Anterior cingulate cortex (tissue), 58 donors: Measurements from ENCODE around the gene HOXD10.

Experiments used
- DNase-seq, 58 donors: peaks; one replicate each; lab custom pipeline; 2025; lab: John Stamatoyannopoulos, UW

Gene HOXD10

DNA sequence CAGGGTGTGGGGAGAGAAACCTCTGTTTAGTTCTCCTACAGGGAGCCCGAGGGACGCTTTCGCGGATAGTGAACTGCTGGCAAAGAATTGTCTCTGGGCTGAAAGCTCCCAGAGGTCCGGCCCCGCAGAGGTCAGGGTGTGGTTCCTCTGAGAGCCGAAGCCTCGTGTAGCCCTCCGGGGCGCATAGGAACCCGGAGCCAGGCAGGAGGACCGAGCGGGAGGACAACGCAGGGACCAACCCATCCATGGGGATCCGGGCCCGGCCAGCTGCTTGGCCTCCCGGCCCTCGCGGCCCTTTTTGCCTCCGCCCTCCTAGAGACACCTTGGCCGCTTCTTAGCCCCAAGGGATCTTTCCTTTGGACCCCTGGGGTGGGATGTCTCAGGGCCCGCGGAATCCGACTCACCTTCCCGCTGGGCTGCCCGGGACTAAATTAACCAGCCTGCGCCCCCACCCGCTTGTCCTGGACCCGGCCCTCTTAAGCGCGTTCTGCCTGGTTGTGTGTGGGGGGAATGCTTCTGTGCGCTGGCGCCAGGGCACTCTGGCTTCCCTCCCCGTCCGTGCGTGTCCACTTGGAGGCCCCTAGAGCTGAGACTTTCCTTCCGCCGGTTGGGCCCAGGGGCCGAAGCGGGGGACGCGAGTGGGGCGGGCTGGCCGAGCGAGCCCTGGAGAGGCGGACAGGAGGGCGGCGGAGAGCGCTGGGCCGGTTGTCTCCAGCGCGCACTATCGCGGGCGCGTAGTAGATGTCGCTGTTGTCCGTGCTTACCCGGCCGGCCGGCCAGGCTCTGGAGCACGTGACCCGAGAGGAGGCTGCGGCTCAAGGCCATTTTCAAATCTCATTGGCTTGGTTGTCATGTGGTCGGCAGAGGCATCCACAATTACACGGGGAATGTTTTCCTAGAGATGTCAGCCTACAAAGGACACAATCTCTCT, at the start of gene HOXD10:
Gene HOXD10, plus strand, starts transcription at position 896 of the 931 bp plus-strand sequence. CDS start 56 bp downstream, outside the sequence.
- DNase-seq: no peak

DNA sequence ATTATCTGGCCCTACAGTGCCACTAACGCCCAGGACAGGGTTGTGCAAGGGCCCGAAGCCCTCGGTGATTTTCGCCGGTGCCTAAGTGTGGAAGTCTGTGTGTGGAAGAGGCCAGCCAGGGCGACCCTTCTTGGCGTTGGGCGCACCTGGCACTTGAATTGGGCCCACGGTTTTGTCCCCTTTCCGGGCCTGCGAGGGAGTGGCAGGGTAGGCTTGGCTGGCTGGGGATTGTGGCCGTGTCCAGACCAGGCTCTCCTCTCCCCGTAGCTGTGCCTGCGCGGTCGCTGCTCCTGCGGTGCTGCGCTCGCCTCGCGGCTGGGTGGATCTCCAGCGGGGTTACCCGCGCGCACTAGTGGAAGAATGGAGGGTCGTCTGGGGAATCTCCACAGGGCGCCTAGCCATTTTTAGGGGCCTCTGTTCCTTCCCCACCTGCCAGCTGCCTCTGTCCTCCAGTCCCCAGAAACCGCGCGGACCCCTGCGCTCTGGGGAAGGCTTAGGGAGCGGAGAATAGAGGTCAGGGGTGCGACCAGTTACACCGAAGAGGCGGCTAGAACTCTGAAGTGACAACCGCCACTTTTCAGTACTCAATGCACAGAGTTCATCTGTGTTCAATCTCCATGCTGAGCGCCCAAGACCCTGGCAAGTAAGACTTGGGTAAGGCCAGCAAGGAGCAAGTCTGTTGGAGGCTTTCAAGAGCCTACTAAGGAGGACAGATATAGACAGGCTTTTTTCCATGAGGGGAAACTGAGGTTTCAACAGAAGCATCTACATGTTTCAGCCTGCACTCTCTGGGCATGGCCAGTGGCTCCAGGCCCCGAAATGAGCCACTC, 48.8 kb upstream of the HOXD10 start:
- no peak for DNase-seq

DNA sequence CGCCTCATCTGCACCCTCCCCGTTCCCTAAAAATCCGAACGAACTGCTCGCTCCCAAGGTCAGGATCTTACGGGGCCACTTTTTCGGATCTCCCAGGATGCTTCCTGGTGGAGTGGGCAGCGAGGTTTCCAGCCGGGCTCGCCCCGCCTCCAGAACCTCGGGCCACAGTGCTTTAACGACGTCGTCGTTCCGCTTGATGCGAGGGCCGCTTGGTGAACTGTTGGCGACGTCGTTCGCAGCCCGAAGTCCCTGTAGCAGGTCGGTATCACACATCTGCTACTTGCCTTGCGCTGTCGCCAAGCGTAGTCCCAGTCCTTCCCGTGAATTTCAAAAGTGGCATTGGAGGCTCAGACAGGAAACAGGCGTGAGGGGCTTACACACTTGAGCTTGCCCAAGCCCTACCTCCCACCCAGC, 48.2 kb upstream of the HOXD10 start:
- DNase-seq: no peak

DNA sequence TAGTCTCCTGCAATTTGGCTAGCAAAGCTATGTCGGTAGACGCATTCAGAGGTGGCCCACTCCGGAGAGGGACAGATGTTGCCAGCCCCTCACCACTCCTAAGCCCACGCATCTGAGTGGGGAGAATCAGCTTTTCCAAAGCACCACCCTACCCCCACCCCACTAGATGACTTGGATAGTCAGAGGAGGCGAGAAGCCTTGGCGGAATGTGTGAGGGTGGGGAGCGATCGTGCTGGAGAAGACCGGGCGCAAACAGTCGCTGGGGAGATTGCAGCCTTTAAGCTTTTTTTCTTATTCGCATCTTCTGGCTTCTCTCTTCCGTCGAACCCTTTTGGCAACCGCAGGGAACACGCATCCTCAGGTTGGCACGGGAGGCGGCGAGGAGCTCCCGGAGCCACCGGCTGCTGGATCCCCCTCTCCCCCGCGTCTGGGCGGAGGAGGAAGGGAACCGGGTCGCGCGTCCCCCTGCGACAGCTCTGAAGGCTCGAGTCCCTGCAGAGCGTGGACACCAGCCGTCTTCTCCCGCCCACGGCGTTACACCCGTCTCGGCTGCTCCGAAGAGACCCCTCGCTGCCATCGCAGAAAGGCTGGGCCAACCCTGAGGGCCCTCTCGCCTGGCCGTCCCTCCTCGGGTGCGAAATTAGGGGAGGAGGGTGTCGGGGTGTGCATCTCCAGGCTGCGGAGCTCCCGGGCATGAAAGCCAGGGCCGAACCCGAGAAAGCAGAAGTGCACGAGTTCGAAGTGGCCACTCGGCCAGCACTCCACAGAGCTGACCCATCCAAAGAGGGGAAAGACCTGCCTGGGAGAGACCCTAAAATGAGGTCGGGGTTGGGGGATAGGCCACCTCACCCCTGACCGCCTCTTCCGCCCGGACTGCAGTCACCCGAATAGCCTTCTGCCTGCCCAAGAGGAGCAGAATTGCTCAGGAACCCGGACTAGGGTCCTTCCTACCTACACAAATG, 45.0 kb upstream of the HOXD10 start:
- no peak for DNase-seq

DNA sequence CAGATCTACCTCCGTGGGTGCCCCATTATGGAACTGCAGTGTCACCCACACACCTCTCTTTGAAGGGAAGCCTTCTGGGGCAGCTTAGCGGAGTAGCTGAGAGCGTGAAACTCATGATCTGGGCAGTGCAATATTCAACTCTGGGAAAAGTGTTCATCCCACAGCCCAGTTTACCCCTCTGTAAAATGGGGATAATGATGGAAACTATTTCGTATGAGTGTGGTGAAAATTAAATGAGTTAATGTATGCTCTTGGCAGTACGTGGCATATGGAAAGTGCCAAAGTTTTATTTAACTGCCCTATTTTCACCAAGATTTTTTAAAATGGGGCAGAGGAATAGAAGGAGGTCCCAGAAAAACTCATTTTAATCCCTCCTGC, 44.3 kb upstream of the HOXD10 start:
- no peak for DNase-seq

DNA sequence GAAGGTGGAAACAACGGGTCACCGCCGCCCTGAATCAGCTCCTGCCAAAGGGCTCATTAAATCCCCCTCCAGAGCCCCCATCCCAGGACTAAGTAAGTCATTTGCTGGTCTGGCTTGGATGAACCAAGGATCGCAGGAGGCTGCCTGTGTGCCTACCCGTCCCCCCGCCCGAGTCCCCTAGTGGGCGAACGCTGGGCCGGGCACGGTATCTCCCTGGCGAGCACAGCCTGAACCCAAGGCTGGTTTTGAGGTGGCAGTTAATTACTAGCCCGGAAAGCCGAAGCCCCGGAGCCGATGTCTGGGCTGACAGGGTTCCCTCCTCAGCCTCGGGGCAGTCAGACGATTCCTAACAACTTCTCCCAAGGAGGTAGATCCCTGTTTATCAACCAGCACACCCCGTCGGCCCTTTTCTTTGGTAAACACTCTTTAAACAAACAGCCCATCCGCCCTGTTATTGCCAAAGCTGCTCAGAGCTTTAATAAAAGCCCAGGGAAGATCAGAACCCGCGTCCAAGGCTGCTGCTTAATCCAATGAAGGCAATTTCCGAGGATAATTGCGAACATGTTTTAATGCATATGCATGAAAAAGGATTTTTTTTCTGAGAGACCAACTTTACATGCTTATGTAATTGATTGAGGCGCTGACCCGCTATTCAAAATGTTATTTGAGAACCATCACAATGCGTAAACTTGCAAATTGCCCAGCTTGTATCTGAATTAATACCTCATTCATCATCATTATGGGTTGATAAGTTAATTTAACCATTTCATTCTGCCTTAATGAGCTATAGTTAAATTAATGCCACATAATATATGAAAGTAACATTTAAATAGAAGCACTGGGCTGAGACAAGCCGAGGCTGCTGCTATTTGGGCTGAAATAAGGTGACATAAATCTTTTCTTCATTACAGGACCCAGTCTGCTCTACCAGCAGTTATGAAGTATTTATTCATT, 43.4 kb upstream of the HOXD10 start:
- no peak for DNase-seq

DNA sequence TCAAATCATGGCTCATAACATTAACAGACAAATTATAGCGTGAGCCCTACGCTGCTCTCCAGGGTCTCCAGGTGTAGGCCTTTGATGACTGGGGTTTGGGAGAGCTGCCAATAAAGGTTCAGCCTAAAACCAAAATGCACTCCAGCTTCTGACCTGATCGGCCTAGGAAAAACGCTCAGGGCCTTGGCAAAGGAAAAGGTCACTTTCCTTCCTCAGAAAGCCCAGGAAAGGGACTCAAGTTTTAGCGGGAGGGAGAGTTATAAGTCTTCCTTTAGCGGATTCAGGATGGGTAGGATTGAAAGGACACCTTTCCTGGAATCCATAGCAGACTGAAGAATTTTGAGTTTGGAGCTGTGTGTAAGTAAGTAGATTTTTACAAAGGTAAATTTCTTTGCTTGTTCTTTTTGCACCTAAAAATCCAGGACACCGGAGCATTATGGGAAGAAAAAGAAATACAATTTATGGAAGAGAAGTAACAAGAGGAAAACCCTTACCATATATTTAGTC, 41.6 kb upstream of the HOXD10 start:
- no peak for DNase-seq

DNA sequence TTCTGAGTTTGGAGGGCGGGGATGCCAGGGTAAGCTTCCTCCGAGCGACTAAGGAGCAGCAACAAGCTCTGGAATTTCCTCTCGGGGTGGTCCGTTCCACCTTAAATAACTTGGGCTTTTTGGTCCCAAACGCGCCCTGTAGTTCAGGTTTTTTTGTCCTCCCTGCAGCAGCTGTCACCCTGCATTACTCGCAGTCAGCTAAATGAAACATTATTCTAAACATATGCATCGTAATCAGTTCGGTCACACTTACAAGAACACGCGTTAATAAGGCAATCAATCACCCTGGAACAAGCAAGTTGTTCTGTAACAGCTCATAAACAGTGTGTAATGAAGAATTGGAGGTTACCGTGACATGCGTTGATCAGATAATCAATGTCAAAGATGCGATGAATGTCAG, 41.1 kb upstream of the HOXD10 start:
- no peak for DNase-seq

DNA sequence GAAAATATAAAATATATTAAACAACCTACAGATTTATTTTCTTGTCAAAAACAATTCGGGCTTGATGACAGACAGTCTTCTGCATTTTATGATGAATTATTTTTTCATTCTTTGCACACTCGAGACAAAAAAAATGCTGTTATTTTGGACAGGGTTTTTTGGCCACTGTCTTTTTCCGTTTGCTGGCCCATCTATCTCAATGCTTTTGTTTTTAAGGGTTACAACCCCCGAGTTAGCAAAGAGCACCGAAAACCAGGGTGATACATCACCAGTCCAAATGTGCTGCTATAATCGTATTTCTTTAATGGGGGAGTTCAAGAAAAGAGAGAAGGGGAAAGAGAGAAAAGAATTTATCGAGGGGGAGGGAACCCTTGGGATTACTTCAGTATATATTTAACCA, 40.5 kb upstream of the HOXD10 start:
- DNase-seq: no peak

DNA sequence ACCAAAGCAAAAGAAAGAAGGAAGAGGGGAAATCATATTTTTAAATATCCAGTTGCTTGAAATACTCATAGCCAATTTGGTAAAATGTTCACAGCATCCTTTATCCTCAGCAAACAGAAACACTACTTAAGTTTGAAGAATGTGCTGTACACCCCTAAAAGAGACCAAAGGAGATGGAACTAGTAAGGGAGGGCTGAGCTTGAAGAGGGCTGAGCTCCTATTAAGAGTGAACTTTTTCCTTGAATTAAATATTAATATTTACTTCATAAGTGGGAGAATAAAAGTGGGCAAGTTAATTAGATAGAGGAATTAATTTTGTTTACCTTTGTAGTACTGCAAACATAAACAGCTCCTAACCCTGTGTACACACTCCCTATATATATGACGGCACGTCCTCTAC, 39.8 kb upstream of the HOXD10 start:
- DNase-seq: no peak

DNA sequence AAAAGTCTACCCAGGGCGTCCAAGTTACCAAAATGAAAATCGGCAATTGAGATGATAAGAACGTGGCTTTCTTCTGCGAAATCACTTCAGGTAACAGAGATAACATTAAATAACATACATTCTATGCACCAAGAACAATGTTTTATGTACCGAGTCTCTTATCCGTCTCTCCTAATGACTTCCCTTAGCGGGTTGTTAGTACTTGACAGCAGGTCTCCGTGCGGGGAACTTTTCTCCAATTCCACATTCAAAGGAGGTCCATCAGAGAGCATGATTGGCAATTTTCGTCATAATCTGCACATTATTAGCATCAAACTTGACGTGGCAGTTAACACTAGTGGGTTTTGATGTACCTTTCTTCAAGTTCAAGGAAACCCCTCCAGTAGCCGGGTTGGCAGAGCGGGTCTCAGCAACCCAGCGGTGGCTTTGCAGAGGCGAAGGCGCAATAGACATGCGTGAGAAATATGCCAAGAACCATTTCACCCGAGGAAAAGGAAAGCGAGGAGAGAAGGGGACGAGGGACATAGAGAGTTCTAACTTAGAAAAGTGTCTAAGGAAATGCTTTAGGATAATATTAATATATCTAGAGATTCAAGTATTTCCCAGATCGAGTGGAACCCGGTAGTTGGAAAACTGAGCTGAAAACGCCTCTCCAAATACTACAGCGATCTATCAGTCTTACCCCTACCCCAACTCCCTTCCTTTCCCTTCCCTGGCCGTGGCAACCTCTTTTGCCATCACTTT, 37.9 kb upstream of the HOXD10 start:
- no peak for DNase-seq

DNA sequence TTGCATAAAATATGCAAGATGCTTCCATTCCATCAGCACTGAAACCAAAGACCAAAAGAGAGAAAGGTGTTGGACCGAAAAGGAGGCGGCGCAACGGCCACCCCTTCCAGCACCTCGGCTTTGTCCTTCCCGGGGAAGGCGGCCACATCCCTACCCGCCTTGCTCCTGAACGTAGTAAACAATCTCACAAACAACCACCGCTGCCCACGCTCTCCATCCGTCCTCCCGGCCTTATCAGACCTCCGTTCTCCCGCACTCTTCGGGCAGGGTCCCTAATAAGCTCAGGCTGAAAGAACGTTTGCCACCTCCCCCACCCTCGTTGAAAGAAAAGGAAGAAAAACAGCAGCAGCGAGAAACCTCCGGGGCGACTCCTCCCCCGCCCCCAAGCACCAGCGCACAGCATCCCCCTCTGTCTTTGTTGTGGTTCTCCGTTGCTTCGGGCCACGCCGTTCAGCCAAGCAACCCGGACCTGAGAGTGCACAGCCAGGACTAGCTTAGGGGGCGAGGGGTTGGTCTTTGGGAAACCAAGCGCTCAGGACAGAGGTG, 37.2 kb upstream of the HOXD10 start:
- DNase-seq: no peak

DNA sequence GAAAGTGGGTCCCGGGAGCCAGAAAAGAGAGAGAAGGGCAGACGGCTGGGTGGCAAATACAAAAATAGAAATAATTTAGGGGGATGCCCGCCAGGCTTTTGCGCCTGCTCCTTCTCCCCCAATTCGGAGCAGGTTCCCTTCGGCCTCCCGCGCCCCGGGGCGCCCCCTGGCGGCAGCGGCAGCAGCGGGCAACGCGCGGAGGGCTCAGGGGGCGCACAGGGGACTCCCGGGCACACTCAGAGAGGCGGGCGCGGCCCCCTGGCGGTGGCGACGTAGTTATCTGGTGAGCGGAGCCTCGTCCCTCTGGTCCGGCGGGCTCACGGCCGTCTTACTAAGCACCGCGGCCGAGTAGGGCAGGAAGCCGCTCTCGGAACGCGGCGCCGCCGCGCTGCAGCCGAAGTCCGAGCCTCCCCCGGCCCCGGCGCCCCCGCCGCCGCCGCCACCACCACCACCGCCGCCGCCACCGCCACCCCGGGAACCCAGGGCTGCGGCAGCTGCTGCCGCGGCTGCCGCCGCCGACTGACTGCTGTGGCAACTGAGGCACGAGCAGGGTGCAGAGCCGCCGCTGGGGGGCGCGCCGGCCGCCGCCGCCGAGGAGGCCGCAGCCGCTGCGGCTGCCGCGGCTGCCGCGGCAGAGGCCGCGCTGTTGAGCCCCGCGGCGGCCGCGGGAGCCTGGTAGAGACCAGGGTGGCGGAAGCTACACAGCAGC, 36.6 kb upstream of the HOXD10 start:
- DNase-seq: no peak

DNA sequence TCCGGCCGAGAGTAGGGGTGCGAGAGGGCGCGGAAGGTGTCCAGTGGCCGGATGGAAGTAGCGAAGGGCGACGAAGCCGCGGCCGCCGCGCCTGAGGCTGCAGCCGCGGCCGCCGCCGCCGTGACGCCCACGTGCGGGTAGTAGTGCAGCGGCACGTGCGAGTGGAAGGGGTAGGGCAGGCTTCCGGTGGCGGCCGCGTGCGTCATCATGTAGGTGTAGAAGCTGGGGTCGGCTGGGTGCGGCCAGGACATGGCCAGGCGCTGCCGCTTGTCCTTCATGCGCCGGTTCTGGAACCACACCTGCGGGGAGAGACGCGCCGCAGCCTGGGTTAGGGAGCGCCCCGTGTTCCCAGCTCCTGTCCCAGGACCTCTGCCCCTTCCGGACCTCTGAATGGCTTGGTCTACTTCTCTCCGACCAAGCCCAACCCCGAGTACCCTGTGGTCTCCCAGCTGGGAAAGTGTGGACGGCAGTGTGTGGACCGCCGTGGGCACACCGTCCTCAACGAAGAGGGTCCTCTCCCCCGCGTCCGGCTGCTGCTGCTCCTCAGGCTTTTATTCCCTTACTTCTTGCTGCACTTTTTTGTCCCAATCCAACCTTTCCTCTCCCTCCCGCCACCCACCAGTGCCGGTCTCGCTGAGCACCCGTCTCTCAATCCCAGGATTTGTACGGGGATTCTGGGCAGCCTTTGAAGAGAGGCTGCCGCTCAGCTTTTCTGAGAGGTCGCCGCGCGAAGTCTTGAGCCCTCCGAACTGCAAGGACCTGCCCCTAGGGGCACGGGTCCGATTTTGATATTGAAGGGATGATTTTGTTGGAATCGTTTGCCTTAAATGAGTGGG, 35.8 kb upstream of the HOXD10 start:
- no peak for DNase-seq

DNA sequence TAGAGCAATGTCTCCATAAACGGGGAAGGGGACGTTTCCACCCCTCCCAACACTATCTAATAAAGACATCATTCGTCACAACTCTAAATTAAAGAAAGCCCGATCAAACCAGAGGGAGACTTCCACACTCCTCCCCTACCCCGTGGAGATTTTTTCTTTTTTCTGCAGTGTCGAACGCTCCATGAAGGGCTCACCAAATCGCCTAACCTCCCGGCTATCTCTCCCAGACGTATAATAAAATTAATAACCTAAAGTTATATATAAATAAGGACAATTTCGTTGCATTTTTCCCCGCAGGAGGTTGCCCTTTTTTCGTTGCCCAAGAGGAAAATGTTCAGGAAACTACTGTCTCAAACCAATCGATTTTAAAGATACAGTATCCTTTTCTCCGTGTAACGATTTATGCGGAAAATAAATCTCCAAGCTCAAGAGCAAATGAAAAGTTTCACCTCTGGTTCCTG, 35.2 kb upstream of the HOXD10 start:
- no peak for DNase-seq

DNA sequence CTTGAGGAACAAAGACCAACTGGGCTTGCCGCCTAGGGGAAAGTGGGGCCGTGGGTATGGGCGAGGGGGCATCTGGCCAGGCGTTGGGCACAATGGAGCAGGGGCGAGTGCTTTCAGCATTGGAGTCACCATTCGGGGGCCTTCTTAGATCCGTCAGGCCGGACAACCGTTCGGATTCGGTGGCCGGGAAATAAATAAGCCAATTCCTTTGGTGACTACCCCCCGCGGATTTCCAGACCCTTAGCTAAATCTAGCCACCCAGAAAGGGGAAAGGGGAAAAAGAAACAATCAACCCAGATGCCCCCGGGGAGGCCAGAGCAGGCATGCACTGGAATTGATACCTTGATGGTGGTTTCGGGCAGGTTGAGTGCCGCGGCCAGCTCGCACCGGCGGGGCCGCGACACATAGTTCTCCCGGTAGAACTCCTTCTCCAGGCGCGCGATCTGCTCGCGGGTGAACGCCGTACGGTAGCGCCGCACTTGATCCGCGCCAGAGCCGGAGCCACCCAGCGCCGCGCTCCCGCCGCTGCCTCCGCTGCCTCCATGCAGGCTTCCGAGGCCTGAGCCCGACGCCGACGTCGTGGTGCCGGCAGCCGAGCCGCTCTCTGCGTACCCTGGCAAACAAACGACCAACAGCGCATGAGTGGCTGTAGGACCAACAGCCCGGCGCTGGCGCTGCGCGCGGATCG, 34.6 kb upstream of the HOXD10 start:
- DNase-seq: no peak
